HAP-1 (cell line): ENCODE results near the gene TMEM267.
"Not testable (repeated sequence)": the region's sequence is repeated elsewhere in the genome, so short reads cannot be mapped to it uniquely, and the experiment has no call there.

Experiments
- DNase-seq, 2 experiments: peaks; one replicate each; pipeline ENCODE4 v3.0.0-alpha.2; 2016 to 2020; ENCODE audit warnings: low spot score in 2 of 2
- H3K27me3 ChIP-seq: fragments of 250-450 bp; sonication (Bioruptor Pico); 2 replicates; pipeline ENCODE4 v1.5.1; 2020; ENCODE audit warnings: low read depth, mild to moderate bottlenecking, moderate library complexity
- H3K36me3 ChIP-seq: fragments of 250-450 bp; sonication (Bioruptor Pico); replicated peaks from 2 replicates; pipeline ENCODE4 v1.5.1; 2020; ENCODE audit warnings: mild to moderate bottlenecking
- H3K4me1 ChIP-seq: fragments of 250-450 bp; sonication (Bioruptor Pico); 2 replicates; pipeline ENCODE4 v1.5.1; 2020; ENCODE audit warnings: mild to moderate bottlenecking
- H3K4me3 ChIP-seq: fragments of 250-450 bp; sonication (Bioruptor Pico); 2 replicates; pipeline ENCODE4 v1.5.1; 2020; ENCODE audit warnings: mild to moderate bottlenecking, moderate library complexity
- H3K9me3 ChIP-seq: fragments of 250-450 bp; sonication (Bioruptor Pico); 2 replicates; pipeline ENCODE4 v1.5.1; 2020; ENCODE audit warnings: mild to moderate bottlenecking, moderate library complexity
- in situ Hi-C: fragments of 300-500 bp; cut with MboI; formaldehyde crosslinking; loops from 3 replicates; pipeline ENCODE4 v1.14.3; 2020; ENCODE audit warnings: low sequenced_read_pairs, inconsistent platforms, mixed read lengths

The TMEM267 gene

GRCh38 chr5:43485406-43485805 is 1.7 kb upstream of the TMEM267 start:
- in situ Hi-C loops, result no loop called here
- Histone ChIP-seq H3K27me3 (no peaks in the 10 kb centered on the region), H3K36me3 (peaks cover 26% of the 10 kb centered on the region), H3K4me3 (no peak overlapping the region), H3K4me1 (peaks cover 14% of the 10 kb centered on the region), H3K9me3 (no peaks in the 10 kb centered on the region)
- DNase-seq, result no peak

- in situ Hi-C loops, result no loop called here
Observed at GRCh38 chr5:43484106-43484849, 613 bp upstream of the TMEM267 start.

DNA sequence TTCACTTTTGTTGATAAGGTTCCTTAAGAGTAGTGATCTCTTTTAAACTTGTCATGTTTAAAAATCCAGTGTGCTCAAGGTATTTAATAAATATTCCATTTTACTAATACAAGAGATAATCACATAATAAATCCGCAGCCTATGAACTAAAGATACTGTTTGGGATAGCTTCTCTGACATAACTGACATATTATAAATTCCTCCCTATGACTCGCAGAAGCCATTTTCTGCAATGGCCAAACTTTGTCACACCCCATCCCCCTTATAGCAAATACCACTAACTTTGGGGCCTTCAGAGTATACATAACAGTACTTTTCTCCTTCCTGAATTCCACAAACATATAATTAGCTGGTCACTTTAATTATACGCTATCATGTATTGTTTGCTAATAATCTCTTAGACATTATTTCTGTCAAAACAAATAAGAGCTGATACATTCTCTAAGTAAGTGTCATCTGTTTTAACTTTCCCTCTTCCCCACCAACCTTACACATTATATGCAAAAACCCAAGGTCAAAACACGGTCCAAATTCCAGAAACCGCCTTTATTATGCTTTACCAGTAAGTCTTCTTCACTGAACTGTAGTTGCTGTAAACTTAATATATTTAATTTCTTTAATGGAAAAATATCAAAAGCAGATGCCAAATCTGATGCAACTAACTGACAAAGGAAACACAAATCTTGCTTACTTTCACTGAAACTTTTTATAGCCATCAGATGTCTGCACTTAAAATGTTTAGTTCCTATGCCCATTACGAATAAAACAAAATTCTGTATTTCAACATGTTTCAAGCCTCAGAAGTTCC is 971 bp downstream of the TMEM267 start:
- in situ Hi-C loops, result no loop called here
- H3K4me3 ChIP-seq, result peak overlapping the region; percentile 82

More at GRCh38 chr5:43484106-43484849, 613 bp upstream of the TMEM267 start:
- DNase-seq, result peak; percentile 78 to 89
- H3K36me3 ChIP-seq, result peaks cover 16% of the 10 kb centered on the region
- H3K4me3 ChIP-seq, result peak overlapping the region; percentile 82
- H3K27me3 ChIP-seq, result no peaks in the 10 kb centered on the region
- H3K4me1 ChIP-seq, result peaks cover 17% of the 10 kb centered on the region
- H3K9me3 ChIP-seq, result no peaks in the 10 kb centered on the region

DNA sequence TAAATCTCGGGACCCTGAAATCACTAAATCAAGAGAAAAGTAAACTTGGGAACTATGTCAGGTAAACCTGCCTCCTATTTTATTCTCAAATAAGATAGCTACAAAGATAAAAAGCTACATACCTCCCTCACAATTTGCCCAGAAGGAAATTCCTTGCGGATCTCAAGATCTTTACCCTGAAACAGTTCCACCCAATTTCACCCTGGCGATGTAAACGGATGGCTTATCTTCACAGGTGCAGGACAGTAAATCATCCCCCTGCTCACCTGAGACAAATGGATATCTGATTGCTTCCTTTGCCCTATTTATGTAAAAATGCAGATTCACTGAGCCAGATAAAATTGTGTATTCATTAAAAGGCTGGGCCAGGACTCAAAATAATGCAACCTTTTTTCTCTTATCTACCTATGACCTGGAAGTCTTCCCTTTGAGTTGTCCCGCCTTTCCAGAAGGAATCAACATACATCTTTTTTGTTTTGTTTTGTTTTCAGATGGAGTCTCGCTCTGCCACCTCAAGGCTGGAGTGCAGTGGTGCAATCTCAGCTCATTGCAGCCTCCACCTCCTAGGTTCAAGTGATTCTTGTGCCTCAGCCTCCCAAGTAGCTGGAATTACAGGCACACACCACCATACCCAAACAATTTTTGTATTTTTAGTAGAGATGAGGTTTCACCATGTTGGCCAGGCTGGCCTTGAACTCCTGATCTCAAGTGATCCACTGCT is 13.8 kb downstream of the TMEM267 start:
- Histone ChIP-seq H3K4me1 (no peaks in the 10 kb centered on the region), H3K36me3 (peaks cover 2% of the 10 kb centered on the region; the same call in 1 of the 2 replicates), H3K27me3 (no peaks in the 10 kb centered on the region), H3K9me3 (no peaks in the 10 kb centered on the region), H3K4me3 (no peak overlapping the region)
- DNase-seq, result no peak
- in situ Hi-C loops, result no loop called here

More for the DNA sequence above, 971 bp downstream of the TMEM267 start:
- H3K27me3 ChIP-seq, result no peaks in the 10 kb centered on the region
- no peaks in the 10 kb centered on the region for H3K9me3 ChIP-seq
- no peak for DNase-seq
- peaks cover 4% of the 10 kb centered on the region; the same call in 1 of the 2 replicates for H3K36me3 ChIP-seq
- peaks cover 17% of the 10 kb centered on the region for H3K4me1 ChIP-seq

DNA sequence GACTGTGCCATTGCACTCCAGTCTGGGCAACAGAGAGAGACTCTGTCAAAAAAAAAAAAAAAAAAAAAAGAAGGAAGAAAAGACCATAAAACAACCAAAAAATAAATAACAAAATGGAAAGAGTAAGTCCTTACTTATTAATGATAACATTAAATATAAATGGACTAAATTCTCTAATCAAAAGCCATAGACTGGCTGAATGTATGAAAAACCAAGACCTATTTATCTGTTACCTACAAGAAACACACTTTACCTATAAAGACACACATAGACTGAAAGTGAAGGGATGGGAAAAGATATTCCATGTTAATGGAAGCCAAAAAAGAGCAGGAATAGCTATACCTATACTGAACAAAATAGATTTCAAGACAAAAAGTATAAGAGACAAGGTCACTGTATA is 16.6 kb downstream of the TMEM267 start:
- Histone ChIP-seq H3K36me3 (no peaks in the 10 kb centered on the region), H3K27me3 (no peaks in the 10 kb centered on the region), H3K9me3 (no peaks in the 10 kb centered on the region), H3K4me1 (no peaks in the 10 kb centered on the region), H3K4me3 (no peak overlapping the region)
- no peak for DNase-seq
- in situ Hi-C loops, result no loop called here

- DNase-seq, H3K36me3 ChIP-seq, H3K4me3 ChIP-seq, in situ Hi-C loops, H3K4me1 ChIP-seq, H3K9me3 ChIP-seq, H3K27me3 ChIP-seq: not testable (repeated sequence)
Observed at GRCh38 chr5:43465455-43465854, 18.2 kb downstream of the TMEM267 start.

GRCh38 chr5:43461066-43461465 is 22.6 kb downstream of the TMEM267 start:
- Histone ChIP-seq H3K27me3 (no peaks in the 10 kb centered on the region), H3K4me1 (no peaks in the 10 kb centered on the region), H3K4me3 (no peak overlapping the region), H3K9me3 (no peaks in the 10 kb centered on the region), H3K36me3 (no peaks in the 10 kb centered on the region)
- in situ Hi-C loops, result no loop called here
- no peak for DNase-seq

DNA sequence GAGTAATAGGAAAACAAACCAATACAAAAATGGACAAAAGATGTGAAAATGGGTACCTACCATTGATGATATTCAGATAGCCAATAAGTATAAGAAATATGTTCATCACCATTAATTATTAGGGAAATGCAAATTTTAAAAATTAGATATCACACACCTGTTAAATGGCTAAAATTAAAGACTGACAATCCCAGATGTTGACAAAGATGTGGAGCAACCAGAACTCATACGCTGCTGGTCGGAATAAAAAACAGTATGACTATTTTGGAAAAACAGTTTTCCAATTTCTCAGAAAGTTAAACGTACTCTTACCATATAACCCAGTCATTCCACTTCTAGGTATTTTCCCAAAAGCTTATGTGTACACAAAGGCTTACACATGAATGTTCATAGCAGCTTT is 27.1 kb downstream of the TMEM267 start:
- no peaks in the 10 kb centered on the region for H3K9me3 ChIP-seq
- H3K4me1 ChIP-seq, result no peaks in the 10 kb centered on the region
- DNase-seq, result no peak
- in situ Hi-C loops, result no loop called here
- no peak overlapping the region for H3K4me3 ChIP-seq
- H3K27me3 ChIP-seq, result no peaks in the 10 kb centered on the region
- H3K36me3 ChIP-seq, result no peaks in the 10 kb centered on the region

DNA sequence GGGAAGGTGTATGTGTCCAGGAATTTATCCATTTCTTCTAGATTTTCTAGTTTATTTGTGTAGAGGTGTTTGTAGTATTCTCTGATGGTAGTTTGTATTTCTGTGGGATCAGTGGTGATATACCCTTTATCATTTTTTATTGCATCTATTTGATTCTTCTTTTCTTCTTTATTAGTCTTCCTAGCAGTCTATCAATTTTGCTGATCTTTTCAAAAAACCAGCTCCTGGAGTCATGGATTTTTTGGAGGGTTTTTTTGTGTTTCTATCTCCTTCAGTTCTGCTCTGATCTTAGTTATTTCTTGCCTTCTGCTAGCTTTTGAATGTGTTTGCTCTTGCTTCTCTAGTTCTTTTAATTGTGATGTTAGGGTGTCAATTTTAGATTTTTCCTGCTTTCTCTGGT is 42.1 kb downstream of the TMEM267 start:
- DNase-seq, H3K27me3 ChIP-seq, H3K9me3 ChIP-seq, H3K4me1 ChIP-seq, in situ Hi-C loops, H3K4me3 ChIP-seq, H3K36me3 ChIP-seq: not testable (repeated sequence)

DNA sequence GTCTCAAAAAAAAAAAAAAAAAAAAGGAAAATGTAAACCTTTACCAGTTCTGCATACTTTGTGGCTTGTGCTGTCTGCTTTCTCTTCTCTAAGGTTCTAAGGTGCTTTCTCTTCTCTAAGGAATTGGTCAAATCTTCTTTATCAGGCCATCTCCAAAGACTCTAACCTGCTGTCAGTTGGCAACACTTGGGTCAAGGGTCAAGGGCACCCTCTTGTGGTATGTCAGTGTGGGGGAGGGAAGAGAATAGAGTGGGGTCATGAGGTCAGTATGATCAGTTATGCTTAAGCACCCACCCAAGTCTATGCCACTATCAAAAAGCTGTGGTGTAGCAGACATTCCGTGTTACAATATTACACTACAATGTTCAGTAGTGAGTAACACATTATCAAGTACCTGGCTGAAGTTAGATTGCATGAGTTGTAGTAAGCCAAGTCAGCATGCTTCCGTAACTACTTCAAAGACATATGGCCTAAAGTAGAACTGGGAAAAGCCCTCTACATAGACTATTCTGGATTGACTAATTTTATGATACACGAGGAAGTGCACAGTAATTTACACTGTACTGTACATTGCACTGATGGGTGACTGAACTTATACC is 46.5 kb downstream of the TMEM267 start:
- H3K4me3 ChIP-seq, result no peak overlapping the region
- H3K9me3 ChIP-seq, result no peaks in the 10 kb centered on the region
- in situ Hi-C loops, result no loop called here
- H3K4me1 ChIP-seq, result no peaks in the 10 kb centered on the region
- H3K36me3 ChIP-seq, result no peaks in the 10 kb centered on the region
- no peaks in the 10 kb centered on the region for H3K27me3 ChIP-seq
- no peak for DNase-seq

- Histone ChIP-seq H3K9me3 (no peaks in the 10 kb centered on the region), H3K4me1 (no peaks in the 10 kb centered on the region), H3K4me3 (no peak overlapping the region), H3K36me3 (no peaks in the 10 kb centered on the region), H3K27me3 (no peaks in the 10 kb centered on the region)
- no peak for DNase-seq
- in situ Hi-C loops, result no loop called here
Observed at GRCh38 chr5:43433382-43433781, 50.3 kb downstream of the TMEM267 start.

DNA sequence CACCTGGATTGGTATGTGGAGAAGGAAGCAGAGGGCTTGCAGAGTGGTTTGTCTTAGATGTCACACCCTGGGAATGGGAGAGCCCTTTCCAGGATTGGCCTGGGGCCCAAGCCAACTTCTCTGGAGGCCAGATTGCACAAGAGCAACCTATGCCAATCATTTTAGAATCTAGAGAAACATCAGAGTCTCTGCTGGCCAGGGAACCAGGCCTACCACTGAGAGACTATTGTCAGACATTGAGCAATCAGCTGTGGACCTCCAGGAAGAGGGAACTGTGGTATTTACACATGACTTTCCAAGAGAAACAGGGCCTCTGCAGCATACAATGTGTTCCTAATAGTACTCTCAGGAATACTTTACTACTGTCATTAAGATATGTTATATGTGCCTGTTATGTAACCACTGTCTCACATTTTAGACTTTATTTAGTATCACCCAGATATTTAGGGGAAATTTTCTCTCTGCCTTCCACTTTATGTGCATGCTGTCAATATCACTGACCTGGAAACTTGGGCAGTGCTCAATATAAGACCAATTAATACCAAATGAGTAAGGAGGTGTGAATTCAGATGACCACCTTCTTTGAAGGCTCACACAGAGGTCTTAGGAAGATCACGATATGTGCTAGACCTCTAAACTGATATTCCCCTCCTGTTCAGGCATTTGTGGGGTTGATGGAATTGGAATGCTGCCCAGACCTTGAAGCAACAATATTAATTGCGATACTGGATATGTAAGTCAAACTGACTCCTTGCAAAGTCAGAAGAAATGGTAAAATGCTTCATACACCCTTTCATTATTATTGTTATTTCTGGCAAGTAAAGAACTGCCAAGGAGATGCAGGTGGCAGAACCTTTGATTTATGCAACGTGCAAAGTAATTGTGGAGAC is 50.9 kb downstream of the TMEM267 start:
- H3K36me3 ChIP-seq, result no peaks in the 10 kb centered on the region
- in situ Hi-C loops, result no loop called here
- no peaks in the 10 kb centered on the region for H3K4me1 ChIP-seq
- no peak overlapping the region for H3K4me3 ChIP-seq
- DNase-seq, result no peak
- no peaks in the 10 kb centered on the region for H3K27me3 ChIP-seq
- no peaks in the 10 kb centered on the region for H3K9me3 ChIP-seq

DNA sequence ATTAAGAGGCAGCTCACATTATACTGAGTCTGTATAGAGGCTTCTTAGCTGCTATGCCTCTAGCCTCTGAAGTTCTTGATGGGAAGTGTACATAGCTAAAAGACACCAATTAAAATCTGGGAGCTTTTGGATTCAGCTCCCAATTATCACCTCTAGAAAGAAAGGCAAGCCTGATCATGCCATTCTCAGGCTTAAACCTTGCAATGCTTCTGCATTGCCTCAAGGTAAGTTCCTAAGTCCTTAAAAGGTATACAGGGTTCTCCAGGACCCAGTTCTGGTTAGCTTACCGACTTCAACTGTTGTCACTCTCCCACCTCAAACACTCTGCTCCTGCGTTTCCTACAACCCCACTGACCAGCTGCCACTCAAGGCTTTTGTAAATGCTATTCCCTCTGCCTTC is 54.0 kb downstream of the TMEM267 start:
- no peaks in the 10 kb centered on the region for H3K4me1 ChIP-seq
- H3K27me3 ChIP-seq, result no peaks in the 10 kb centered on the region
- in situ Hi-C loops, result no loop called here
- DNase-seq, result no peak
- no peaks in the 10 kb centered on the region for H3K9me3 ChIP-seq
- no peak overlapping the region for H3K4me3 ChIP-seq
- no peaks in the 10 kb centered on the region for H3K36me3 ChIP-seq
